Nephron progenitor cell (in vitro differentiated cells): ENCODE data around the gene C9orf78.
"Not testable (repeated sequence)": the region's sequence is repeated elsewhere in the genome, so short reads cannot be mapped to it uniquely, and the experiment has no call there.

Source experiments
- DNase-seq: peaks from one replicate; pipeline ENCODE4 v3.0.0; 2021
- H3K27ac Mint-ChIP-seq: 2 replicates; pipeline ENCODE4 v1.8.0; 2021; ENCODE audit warnings: mild to moderate bottlenecking, moderate library complexity, mixed read lengths
- H3K27me3 Mint-ChIP-seq: 2 replicates; pipeline ENCODE4 v1.8.0; 2021; ENCODE audit warnings: mild to moderate bottlenecking, low read depth, mixed read lengths; ENCODE audit not compliant: poor library complexity
- H3K36me3 Mint-ChIP-seq: 2 replicates; pipeline ENCODE4 v1.8.0; 2021; ENCODE audit warnings: low read depth, mixed read lengths
- H3K4me1 Mint-ChIP-seq: 2 replicates; pipeline ENCODE4 v1.8.0; 2021; ENCODE audit warnings: mixed read lengths
- H3K4me3 Mint-ChIP-seq: 2 replicates; pipeline ENCODE4 v1.8.0; 2021; ENCODE audit warnings: mild to moderate bottlenecking, moderate library complexity, mixed read lengths
- H3K9me3 Mint-ChIP-seq: 2 replicates; pipeline ENCODE4 v1.8.0; 2021; ENCODE audit warnings: mild to moderate bottlenecking, moderate library complexity, mixed read lengths
- CTCF ChIP-seq: fragments of 200-600 bp; sonication (generic); IDR thresholded peaks from 2 replicates; pipeline ENCODE4 v1.5.0; 2021; ENCODE audit warnings: antibody characterized with exemption

The C9orf78 gene

GRCh38 chr9:129786481-129786880, 48.6 kb downstream of the C9orf78 start:
- Mint-ChIP-seq H3K4me1 (peaks cover 13% of the 10 kb centered on the region), H3K36me3 (no peaks in the 10 kb centered on the region), H3K27ac (no peak overlapping the region), H3K4me3 (no peak overlapping the region), H3K9me3 (no peaks in the 10 kb centered on the region), H3K27me3 (peaks cover 57% of the 10 kb centered on the region)
- TF ChIP-seq CTCF: no peak
- no peak for DNase-seq

- DNase-seq: no peak
- H3K9me3 Mint-ChIP-seq: no peaks in the 10 kb centered on the region
- no peak for TF ChIP-seq CTCF
- H3K4me3 Mint-ChIP-seq: no peak overlapping the region
- H3K4me1 Mint-ChIP-seq: peaks cover 13% of the 10 kb centered on the region
- H3K36me3 Mint-ChIP-seq: no peaks in the 10 kb centered on the region
- H3K27me3 Mint-ChIP-seq: peaks cover 52% of the 10 kb centered on the region
- H3K27ac Mint-ChIP-seq: no peak overlapping the region
Measured at GRCh38 chr9:129785866-129786265, 49.2 kb downstream of the C9orf78 start.

GRCh38 chr9:129784970-129785369, 50.1 kb downstream of the C9orf78 start:
- not testable (repeated sequence) for H3K36me3 Mint-ChIP-seq, H3K9me3 Mint-ChIP-seq, DNase-seq, H3K4me3 Mint-ChIP-seq, H3K27ac Mint-ChIP-seq
- peaks cover 55% of the 10 kb centered on the region for H3K27me3 Mint-ChIP-seq
- peaks cover 13% of the 10 kb centered on the region for H3K4me1 Mint-ChIP-seq

GRCh38 chr9:129783516-129784361, 51.3 kb downstream of the C9orf78 start:
- H3K27ac Mint-ChIP-seq: no peak overlapping the region

GRCh38 chr9:129781981-129782380, 53.1 kb downstream of the C9orf78 start:
- DNase-seq: no peak
- Mint-ChIP-seq H3K27ac (no peak overlapping the region), H3K36me3 (no peaks in the 10 kb centered on the region), H3K27me3 (peaks cover 40% of the 10 kb centered on the region), H3K9me3 (no peaks in the 10 kb centered on the region), H3K4me3 (no peak overlapping the region), H3K4me1 (peaks cover 23% of the 10 kb centered on the region)
- TF ChIP-seq CTCF: no peak

More at GRCh38 chr9:129783516-129784361, 51.3 kb downstream of the C9orf78 start:
- DNase-seq: peak; percentile 78
- H3K27me3 Mint-ChIP-seq: peaks cover 57% of the 10 kb centered on the region
- H3K36me3 Mint-ChIP-seq: no peaks in the 10 kb centered on the region
- no peaks in the 10 kb centered on the region for H3K9me3 Mint-ChIP-seq
- H3K4me3 Mint-ChIP-seq: no peak overlapping the region
- TF ChIP-seq CTCF: peak; percentile 94
- peaks cover 13% of the 10 kb centered on the region for H3K4me1 Mint-ChIP-seq

- Mint-ChIP-seq H3K36me3 (no peaks in the 10 kb centered on the region), H3K27ac (no peak overlapping the region), H3K4me1 (peaks cover 32% of the 10 kb centered on the region), H3K27me3 (peaks cover 32% of the 10 kb centered on the region), H3K4me3 (no peak overlapping the region), H3K9me3 (no peaks in the 10 kb centered on the region)
- no peak for DNase-seq
- TF ChIP-seq CTCF: no peak
Measured at GRCh38 chr9:129781131-129781530, 53.9 kb downstream of the C9orf78 start.
